Fibroblast of mammary gland (primary cell): Measurements from ENCODE around the gene DAPK1.

ENCODE experiments used
- DNase-seq: peaks from one replicate; pipeline ENCODE4 v3.0.0-alpha.2; 2010; ENCODE audit warnings: low read depth
- H3K4me3 ChIP-seq: 2 replicates; pipeline ENCODE4 v1.5.1; 2011; ENCODE audit warnings: low read depth, mild to moderate bottlenecking, low read length, moderate library complexity; ENCODE audit not compliant: control insufficient read depth
- CTCF ChIP-seq: conservative IDR thresholded peaks from 2 replicates; pipeline ENCODE4 v1.5.1; 2011; ENCODE audit warnings: low read depth, low read length, inconsistent platforms; ENCODE audit not compliant: control insufficient read depth, insufficient read depth

Gene DAPK1

GRCh38 chr9:87610200-87611155 lies 112.8 kb downstream of the DAPK1 start:
- no peak for TF ChIP-seq CTCF
- no peak for DNase-seq
- H3K4me3 ChIP-seq, result no peak overlapping the region

GRCh38 chr9:87611776-87612175 lies 114.1 kb downstream of the DAPK1 start:
- no peak for DNase-seq
- H3K4me3 ChIP-seq, result no peak overlapping the region
- no peak for TF ChIP-seq CTCF

GRCh38 chr9:87612536-87612935 lies 114.9 kb downstream of the DAPK1 start:
- DNase-seq, result no peak
- no peak overlapping the region for H3K4me3 ChIP-seq

GRCh38 chr9:87613265-87614111 lies 115.8 kb downstream of the DAPK1 start:
- no peak for TF ChIP-seq CTCF
- no peak overlapping the region for H3K4me3 ChIP-seq

More at GRCh38 chr9:87612536-87612935, 114.9 kb downstream of the DAPK1 start:
- no peak for TF ChIP-seq CTCF

GRCh38 chr9:87614397-87614796 lies 116.7 kb downstream of the DAPK1 start:
- H3K4me3 ChIP-seq, result no peak overlapping the region
- no peak for TF ChIP-seq CTCF
- no peak for DNase-seq

More at GRCh38 chr9:87613265-87614111, 115.8 kb downstream of the DAPK1 start:
- no peak for DNase-seq

- TF ChIP-seq CTCF, result no peak
- no peak overlapping the region for H3K4me3 ChIP-seq
- no peak for DNase-seq
These were observed 117.5 kb downstream of the DAPK1 start for GRCh38 chr9:87615136-87615535.
